Osteoblast (primary cell): ENCODE data around the gene CCDC91. TPM values are rescaled to one million over a fixed set of nuclear protein-coding genes. Genes with fewer than 3 reads are reported as not detected.
"Not testable (repeated sequence)": the region's sequence is repeated elsewhere in the genome, so short reads cannot be mapped to it uniquely, and the experiment has no call there.

Experiments used
- DNase-seq: peaks from one replicate; pipeline ENCODE4 v3.0.0; 2011; ENCODE audit warnings: low spot score, mixed read lengths; ENCODE audit not compliant: insufficient read length; ENCODE audit errors: missing footprints
- H2AFZ ChIP-seq: 2 replicates; pipeline ENCODE4 v1.6.0; 2011; ENCODE audit warnings: mild to moderate bottlenecking, low read length
- H3K27ac ChIP-seq: 2 replicates; pipeline ENCODE4 v1.5.1; 2011; ENCODE audit warnings: mild to moderate bottlenecking, low read depth, low read length, moderate library complexity
- H3K27me3 ChIP-seq: 2 replicates; pipeline ENCODE4 v1.6.0; 2012; ENCODE audit warnings: mild to moderate bottlenecking, control low read depth, inconsistent platforms, low read length, moderate library complexity; ENCODE audit not compliant: insufficient read depth
- H3K36me3 ChIP-seq: 2 replicates; pipeline ENCODE4 v1.5.1; 2011; ENCODE audit warnings: mild to moderate bottlenecking, low read length, control low read depth, moderate library complexity; ENCODE audit not compliant: insufficient read depth
- H3K4me1 ChIP-seq: 2 replicates; pipeline ENCODE4 v1.5.1; 2011; ENCODE audit warnings: mild to moderate bottlenecking, low read length, control low read depth, moderate library complexity; ENCODE audit not compliant: insufficient read depth
- H3K4me2 ChIP-seq: 2 replicates; pipeline ENCODE4 v1.6.0; 2011; ENCODE audit warnings: mild to moderate bottlenecking, low read length; ENCODE audit not compliant: insufficient read depth
- H3K4me3 ChIP-seq: fragments of 200-600 bp; sonication (generic); 3 replicates; pipeline ENCODE4 v1.5.1; 2012; ENCODE audit warnings: mild to moderate bottlenecking, low read length, inconsistent platforms; ENCODE audit not compliant: insufficient read depth
- H3K79me2 ChIP-seq: 2 replicates; pipeline ENCODE4 v1.6.0; 2012; ENCODE audit warnings: mild to moderate bottlenecking, low read length, control low read depth, inconsistent platforms; ENCODE audit not compliant: insufficient read depth
- H3K9me3 ChIP-seq: 2 replicates; pipeline ENCODE4 v1.5.1; 2011; ENCODE audit warnings: low read depth, low read length, control low read depth
- H4K20me1 ChIP-seq: 2 replicates; pipeline ENCODE4 v1.6.0; 2012; ENCODE audit warnings: mild to moderate bottlenecking, low read length, control low read depth; ENCODE audit not compliant: insufficient read depth
- total RNA-seq: library from RNA; depleted of rRNA; stranded (reverse); fragments of >200 nt; gene quantifications from 2 replicates; pipeline ENCODE4 v1.2.3, GENCODE V29; 2012
- TF ChIP-seq, protein P1 (sequence below): IDR thresholded peaks from 2 replicates; pipeline ENCODE4 v1.5.1; 2011; ENCODE audit warnings: mild to moderate bottlenecking, low read depth, low read length, moderate library complexity; ENCODE audit errors: extremely low read depth

CCDC91 gene
- total RNA-seq, 1 donor: 36.2 TPM

- no peak for DNase-seq
- TF ChIP-seq, protein P1, sequence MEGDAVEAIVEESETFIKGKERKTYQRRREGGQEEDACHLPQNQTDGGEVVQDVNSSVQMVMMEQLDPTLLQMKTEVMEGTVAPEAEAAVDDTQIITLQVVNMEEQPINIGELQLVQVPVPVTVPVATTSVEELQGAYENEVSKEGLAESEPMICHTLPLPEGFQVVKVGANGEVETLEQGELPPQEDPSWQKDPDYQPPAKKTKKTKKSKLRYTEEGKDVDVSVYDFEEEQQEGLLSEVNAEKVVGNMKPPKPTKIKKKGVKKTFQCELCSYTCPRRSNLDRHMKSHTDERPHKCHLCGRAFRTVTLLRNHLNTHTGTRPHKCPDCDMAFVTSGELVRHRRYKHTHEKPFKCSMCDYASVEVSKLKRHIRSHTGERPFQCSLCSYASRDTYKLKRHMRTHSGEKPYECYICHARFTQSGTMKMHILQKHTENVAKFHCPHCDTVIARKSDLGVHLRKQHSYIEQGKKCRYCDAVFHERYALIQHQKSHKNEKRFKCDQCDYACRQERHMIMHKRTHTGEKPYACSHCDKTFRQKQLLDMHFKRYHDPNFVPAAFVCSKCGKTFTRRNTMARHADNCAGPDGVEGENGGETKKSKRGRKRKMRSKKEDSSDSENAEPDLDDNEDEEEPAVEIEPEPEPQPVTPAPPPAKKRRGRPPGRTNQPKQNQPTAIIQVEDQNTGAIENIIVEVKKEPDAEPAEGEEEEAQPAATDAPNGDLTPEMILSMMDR: no peak
Measured at GRCh38 chr12:28258998-28259397, 68.7 kb downstream of the CCDC91 start.

DNA sequence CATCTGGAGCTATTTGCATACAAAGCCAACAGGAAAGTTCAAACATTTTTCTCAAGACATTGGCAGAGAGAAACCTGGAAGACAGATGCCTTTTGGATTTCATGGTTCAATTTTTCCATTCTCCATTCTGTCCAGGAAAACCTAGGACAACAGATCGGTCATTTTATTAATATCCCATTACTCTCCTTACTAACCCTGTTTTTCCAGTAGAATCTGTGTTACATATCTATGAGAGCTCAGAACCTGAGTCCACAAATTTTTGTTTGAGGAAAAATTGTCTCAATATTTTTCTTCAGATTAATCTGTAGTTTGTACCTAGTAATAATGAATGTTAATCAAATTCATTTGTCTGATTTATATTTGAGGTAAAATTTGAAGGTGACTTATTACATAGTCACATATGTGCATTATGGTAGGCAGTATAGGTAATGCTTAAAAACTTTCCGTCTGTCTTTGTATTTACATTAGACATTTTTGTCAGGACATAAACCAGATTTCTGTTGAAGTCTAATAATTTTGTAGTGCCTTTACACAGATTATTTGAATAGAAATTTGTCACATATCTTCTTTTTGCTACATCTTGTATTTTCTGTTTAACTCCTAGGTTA, 75.3 kb downstream of the CCDC91 start:
- no peaks in the 10 kb centered on the region for H3K36me3 ChIP-seq
- H3K27ac ChIP-seq: no peak overlapping the region
- H3K27me3 ChIP-seq: no peaks in the 10 kb centered on the region
- H3K4me2 ChIP-seq: no peak overlapping the region
- DNase-seq: no peak
- H3K4me3 ChIP-seq: no peak overlapping the region
- H3K4me1 ChIP-seq: no peaks in the 10 kb centered on the region
- H3K79me2 ChIP-seq: no peaks in the 10 kb centered on the region
- TF ChIP-seq, protein P1: no peak
- no peak overlapping the region for H2AFZ ChIP-seq
- H4K20me1 ChIP-seq: no peaks in the 10 kb centered on the region
- no peaks in the 10 kb centered on the region for H3K9me3 ChIP-seq

More at GRCh38 chr12:28258998-28259397, 68.7 kb downstream of the CCDC91 start:
- Histone ChIP-seq H3K4me3 (no peak overlapping the region), H3K36me3 (no peaks in the 10 kb centered on the region), H3K4me2 (no peak overlapping the region), H3K27me3 (no peaks in the 10 kb centered on the region), H3K4me1 (no peaks in the 10 kb centered on the region), H3K79me2 (no peaks in the 10 kb centered on the region), H2AFZ (no peak overlapping the region), H3K27ac (no peak overlapping the region), H3K9me3 (no peaks in the 10 kb centered on the region), H4K20me1 (no peaks in the 10 kb centered on the region)

DNA sequence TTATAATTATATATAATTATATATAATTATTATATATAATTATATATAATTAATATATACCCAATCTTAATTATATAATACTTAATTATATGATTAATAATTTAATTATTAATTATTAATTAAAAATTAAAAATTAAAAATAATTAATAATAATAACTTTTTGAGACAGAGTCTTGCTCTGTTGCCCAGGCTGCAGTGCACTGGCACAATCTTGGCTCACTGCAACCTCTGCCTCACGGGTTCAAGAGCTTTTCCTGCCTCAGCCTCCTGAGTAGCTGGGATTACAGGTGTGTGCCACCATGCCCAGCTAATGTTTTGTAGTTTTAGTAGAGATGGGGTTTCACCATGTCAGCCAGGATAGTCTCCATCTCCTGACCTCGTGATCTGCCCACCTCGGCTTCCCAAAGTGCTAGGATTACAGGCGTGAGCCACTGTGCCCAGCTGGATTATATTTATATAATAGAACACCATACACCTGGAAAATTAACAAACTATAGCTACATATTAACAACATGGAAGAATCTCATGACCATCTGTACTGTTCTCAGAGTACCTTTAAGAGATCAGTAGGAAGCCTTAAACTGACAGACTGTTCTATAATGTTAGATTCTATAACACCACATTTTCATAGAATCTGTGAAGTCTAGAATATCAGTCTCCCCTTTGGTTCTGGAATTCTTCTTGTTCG, 77.8 kb downstream of the CCDC91 start:
- H2AFZ ChIP-seq, H3K36me3 ChIP-seq, H3K27me3 ChIP-seq, H3K27ac ChIP-seq, DNase-seq, H4K20me1 ChIP-seq, H3K9me3 ChIP-seq, H3K79me2 ChIP-seq, H3K4me1 ChIP-seq, H3K4me3 ChIP-seq, H3K4me2 ChIP-seq: not testable (repeated sequence)

DNA sequence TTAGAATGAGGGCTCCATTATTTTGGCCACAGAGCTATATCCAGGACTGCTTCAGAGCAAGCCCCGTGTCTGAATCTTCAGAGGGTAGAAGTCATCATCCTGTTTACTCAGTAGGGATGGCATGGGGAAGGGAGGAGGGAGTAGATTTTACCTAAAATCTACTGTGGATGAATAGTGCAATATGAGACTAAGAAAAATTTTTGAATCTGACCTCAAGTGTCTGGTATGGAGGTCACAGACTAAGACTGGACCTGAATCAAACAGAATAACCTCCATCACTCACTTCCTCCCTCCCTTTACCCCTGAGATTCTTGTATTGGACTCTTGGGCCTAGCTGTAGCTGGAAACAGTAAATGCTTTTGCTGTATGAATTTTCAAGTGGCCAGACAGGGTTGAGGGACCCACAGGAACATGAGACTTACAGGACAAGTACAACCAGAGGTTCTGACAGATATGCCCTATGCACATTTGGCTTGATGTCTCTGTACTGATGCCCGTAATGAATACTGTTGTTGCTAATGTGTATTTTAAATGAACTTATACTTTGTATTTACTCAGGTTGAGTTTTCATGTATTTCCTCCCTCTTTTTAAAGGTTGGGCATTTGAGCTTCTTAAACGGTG, 78.5 kb downstream of the CCDC91 start:
- Histone ChIP-seq H3K9me3 (no peaks in the 10 kb centered on the region), H3K27ac (no peak overlapping the region), H3K4me3 (no peak overlapping the region), H3K79me2 (no peaks in the 10 kb centered on the region), H3K36me3 (no peaks in the 10 kb centered on the region), H3K27me3 (no peaks in the 10 kb centered on the region), H2AFZ (no peak overlapping the region), H4K20me1 (no peaks in the 10 kb centered on the region), H3K4me2 (no peak overlapping the region), H3K4me1 (no peaks in the 10 kb centered on the region)
- TF ChIP-seq, protein P1: no peak
- no peak for DNase-seq
